ENCODE results near the gene FBXO17. TPM values are rescaled to one million over a fixed set of nuclear protein-coding genes. Genes with fewer than 3 reads are reported as not detected.

FBXO17 gene
- total RNA-seq, 2 experiments from 2014 or later: not detected

DNA sequence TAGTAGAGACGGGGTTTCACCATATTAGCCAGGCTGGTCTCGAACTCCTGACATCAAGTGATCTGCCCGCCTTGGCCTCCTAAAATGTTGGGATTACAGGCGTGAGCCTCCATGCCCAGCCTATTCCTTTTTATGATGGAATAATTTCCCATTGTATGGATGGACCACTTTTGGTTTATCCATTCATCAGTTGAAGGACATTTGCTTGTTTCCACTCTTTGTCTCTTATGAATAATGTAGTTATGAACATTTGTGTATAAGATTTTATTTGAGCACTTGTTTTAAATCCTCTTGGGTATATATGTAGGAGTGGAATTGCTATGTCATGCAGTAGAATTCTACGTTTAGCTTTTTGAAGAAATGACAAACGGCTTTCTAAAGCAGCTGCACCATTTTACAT is 33.5 kb upstream of the FBXO17 start:
- no peak for ATAC-seq (ENCODE audit: poor library complexity)
- Mint-ChIP-seq H3K4me1 (ENCODE audit: low read depth) (no peaks in the 10 kb centered on the region), H3K9me3 (no peaks in the 10 kb centered on the region), H3K27me3 (peaks cover 9% of the 10 kb centered on the region), H3K4me3 (no peak overlapping the region), H3K36me3 (ENCODE audit: low read depth) (no peaks in the 10 kb centered on the region), H3K27ac (no peak overlapping the region)
- peaks cover 0 to 2% of the 10 kb centered on the region in 2 experiments for H3K27me3 ChIP-seq (ENCODE audit: control insufficient read depth in 1 of 2, insufficient read depth in 2 of 2, low read length in 2 of 2)
- DNase-seq: no peak
- H3K27ac ChIP-seq (ENCODE audit: low read depth in 1 of 2, low read length in 2 of 2): no peak overlapping the region
- ChIA-PET CTCF (no interaction called here), POLR2A (no interaction called here)
- intact Hi-C loops (cut with DNase I, micrococcal nuclease): no loop called here
- H3K4me3 ChIP-seq (ENCODE audit: low read length): no peak overlapping the region
- no peaks in the 10 kb centered on the region for H3K4me1 ChIP-seq (ENCODE audit: insufficient read depth, low read length)
- TF ChIP-seq, protein P1, sequence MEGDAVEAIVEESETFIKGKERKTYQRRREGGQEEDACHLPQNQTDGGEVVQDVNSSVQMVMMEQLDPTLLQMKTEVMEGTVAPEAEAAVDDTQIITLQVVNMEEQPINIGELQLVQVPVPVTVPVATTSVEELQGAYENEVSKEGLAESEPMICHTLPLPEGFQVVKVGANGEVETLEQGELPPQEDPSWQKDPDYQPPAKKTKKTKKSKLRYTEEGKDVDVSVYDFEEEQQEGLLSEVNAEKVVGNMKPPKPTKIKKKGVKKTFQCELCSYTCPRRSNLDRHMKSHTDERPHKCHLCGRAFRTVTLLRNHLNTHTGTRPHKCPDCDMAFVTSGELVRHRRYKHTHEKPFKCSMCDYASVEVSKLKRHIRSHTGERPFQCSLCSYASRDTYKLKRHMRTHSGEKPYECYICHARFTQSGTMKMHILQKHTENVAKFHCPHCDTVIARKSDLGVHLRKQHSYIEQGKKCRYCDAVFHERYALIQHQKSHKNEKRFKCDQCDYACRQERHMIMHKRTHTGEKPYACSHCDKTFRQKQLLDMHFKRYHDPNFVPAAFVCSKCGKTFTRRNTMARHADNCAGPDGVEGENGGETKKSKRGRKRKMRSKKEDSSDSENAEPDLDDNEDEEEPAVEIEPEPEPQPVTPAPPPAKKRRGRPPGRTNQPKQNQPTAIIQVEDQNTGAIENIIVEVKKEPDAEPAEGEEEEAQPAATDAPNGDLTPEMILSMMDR (IDR thresholded peaks at IDR 0.05): no peak
- no peaks in the 10 kb centered on the region for H3K36me3 ChIP-seq (ENCODE audit: insufficient read depth, low read length)
- H3K9me3 ChIP-seq (ENCODE audit: control insufficient read depth in 1 of 2, insufficient read depth in 1 of 2, low read length in 2 of 2): no peaks in the 10 kb centered on the region

- Mint-ChIP-seq H3K36me3 (ENCODE audit: low read depth) (no peaks in the 10 kb centered on the region), H3K4me1 (ENCODE audit: low read depth) (no peaks in the 10 kb centered on the region), H3K27ac (no peak overlapping the region), H3K27me3 (peaks cover 13% of the 10 kb centered on the region), H3K9me3 (no peaks in the 10 kb centered on the region), H3K4me3 (no peak overlapping the region)
- POLR2A ChIA-PET: no interaction called here
- ATAC-seq (ENCODE audit: poor library complexity): no peak
- intact Hi-C loops (cut with DNase I, micrococcal nuclease): no loop called here
- H3K36me3 ChIP-seq (ENCODE audit: insufficient read depth, low read length): no peaks in the 10 kb centered on the region
- no peak for DNase-seq
- peaks cover 0 to 2% of the 10 kb centered on the region in 2 experiments for H3K27me3 ChIP-seq (ENCODE audit: control insufficient read depth in 1 of 2, insufficient read depth in 2 of 2, low read length in 2 of 2)
- TF ChIP-seq, protein P1 (IDR thresholded peaks at IDR 0.05): no peak
- no peaks in the 10 kb centered on the region for H3K4me1 ChIP-seq (ENCODE audit: insufficient read depth, low read length)
- CTCF ChIA-PET: no interaction called here
- H3K4me3 ChIP-seq (ENCODE audit: low read length): no peak overlapping the region
- no peak overlapping the region for H3K27ac ChIP-seq (ENCODE audit: low read depth in 1 of 2, low read length in 2 of 2)
- H3K9me3 ChIP-seq (ENCODE audit: control insufficient read depth in 1 of 2, insufficient read depth in 1 of 2, low read length in 2 of 2): no peaks in the 10 kb centered on the region
These were observed 32.6 kb upstream of the FBXO17 start for GRCh38 chr19:39008137-39008536.

- H3K4me1 Mint-ChIP-seq (ENCODE audit: low read depth): no peaks in the 10 kb centered on the region
- H3K4me3 ChIP-seq (ENCODE audit: low read length): no peak overlapping the region
- H3K9me3 ChIP-seq (ENCODE audit: control insufficient read depth in 1 of 2, insufficient read depth in 1 of 2, low read length in 2 of 2): no peaks in the 10 kb centered on the region
- no peaks in the 10 kb centered on the region for H3K36me3 ChIP-seq (ENCODE audit: insufficient read depth, low read length)
- H3K27ac Mint-ChIP-seq: no peak overlapping the region
- ChIA-PET POLR2A (no interaction called here), CTCF (no interaction called here)
- TF ChIP-seq, protein P1 (IDR thresholded peaks at IDR 0.05): no peak
- no peaks in the 10 kb centered on the region for H3K9me3 Mint-ChIP-seq
- H3K4me3 Mint-ChIP-seq: no peak overlapping the region
- DNase-seq (no peak), ATAC-seq (ENCODE audit: poor library complexity) (no peak)
- no peak overlapping the region for H3K27ac ChIP-seq (ENCODE audit: low read depth in 1 of 2, low read length in 2 of 2)
- H3K27me3 Mint-ChIP-seq: peaks cover 16% of the 10 kb centered on the region
- intact Hi-C loops (cut with DNase I, micrococcal nuclease): no loop called here
- H3K27me3 ChIP-seq (ENCODE audit: control insufficient read depth in 1 of 2, insufficient read depth in 2 of 2, low read length in 2 of 2): peaks cover 0 to 2% of the 10 kb centered on the region in 2 experiments
- no peaks in the 10 kb centered on the region for H3K36me3 Mint-ChIP-seq (ENCODE audit: low read depth)
- no peaks in the 10 kb centered on the region for H3K4me1 ChIP-seq (ENCODE audit: insufficient read depth, low read length)
These were observed 31.6 kb upstream of the FBXO17 start for GRCh38 chr19:39007096-39007495.

All from CD4-positive, alpha-beta T cell (primary cell).